Activated CD4-positive, alpha-beta T cell treated with anti-CD3 and anti-CD28 coated beads, Interleukin-10, Interleukin-2, amounts not matched to agents 100 ng/mL and 50 ng/mL, durations not matched to agents 16 hours and 8 hours (primary cell): Measurements from ENCODE around the gene PCMTD2.
"Not testable (repeated sequence)": the region's sequence is repeated elsewhere in the genome, so short reads cannot be mapped to it uniquely, and the experiment has no call there.

Experiments used
- DNase-seq: peaks from one replicate; pipeline ENCODE4 v3.0.0-alpha.2; 2020

The PCMTD2 gene

DNA sequence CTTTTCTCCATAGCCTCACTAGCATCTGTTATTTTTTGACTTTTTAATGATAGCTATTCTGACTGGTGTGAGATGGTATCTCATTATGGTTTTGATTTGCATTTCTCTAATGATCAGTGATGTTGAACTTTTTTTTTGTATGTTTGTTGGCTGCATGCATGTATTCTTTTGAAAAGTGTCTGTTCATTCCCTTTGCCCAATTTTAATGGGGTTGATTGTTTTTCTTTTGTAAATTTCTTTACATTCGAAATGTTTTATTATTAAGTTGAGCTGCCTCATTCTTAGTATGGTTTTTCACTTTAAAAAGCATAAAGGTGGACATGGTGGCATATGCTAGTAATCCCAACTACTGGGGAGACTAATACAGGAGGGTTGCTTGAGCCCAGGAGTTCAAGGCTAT is 58.2 kb downstream of the PCMTD2 start:
- not testable (repeated sequence) for DNase-seq

DNA sequence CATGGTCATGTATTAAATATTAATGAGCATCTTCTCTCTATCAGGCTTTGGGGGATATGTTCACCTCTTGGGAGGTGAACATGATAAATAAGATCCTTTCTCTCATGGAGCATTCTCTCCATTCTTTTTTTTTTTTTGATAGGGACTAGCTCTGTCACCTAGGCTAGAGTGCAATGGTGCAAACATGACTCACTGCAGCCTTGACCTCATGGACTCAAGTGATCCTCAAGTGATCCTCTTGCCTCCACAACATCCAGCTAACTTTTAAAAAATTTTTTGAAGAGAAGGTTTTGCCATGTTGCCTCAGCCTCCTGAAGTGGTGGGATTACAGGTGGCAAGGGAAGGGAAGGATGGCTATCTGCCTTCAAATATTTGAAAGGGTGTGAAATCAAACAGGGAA is 59.8 kb downstream of the PCMTD2 start:
- DNase-seq, result not testable (repeated sequence)

DNA sequence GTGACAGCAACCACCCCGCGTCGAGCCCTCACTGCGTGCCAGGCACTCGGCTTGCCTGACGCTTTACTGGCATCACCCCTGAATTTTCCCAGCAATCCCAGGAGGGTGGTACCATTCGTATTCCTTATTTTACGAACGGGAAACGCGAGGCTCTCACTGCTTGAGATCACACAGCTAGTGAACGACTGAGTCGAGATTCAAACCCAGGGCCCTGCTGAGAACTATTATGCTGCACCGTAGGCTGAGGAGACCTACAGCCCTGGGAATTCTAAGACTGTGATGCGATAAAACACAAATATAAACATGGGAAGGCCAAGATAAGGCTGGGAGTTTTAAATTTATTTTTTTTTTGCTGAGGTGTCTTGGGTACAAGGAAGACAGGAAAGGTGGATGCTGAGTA is 60.3 kb downstream of the PCMTD2 start:
- DNase-seq, result not testable (repeated sequence)

DNA sequence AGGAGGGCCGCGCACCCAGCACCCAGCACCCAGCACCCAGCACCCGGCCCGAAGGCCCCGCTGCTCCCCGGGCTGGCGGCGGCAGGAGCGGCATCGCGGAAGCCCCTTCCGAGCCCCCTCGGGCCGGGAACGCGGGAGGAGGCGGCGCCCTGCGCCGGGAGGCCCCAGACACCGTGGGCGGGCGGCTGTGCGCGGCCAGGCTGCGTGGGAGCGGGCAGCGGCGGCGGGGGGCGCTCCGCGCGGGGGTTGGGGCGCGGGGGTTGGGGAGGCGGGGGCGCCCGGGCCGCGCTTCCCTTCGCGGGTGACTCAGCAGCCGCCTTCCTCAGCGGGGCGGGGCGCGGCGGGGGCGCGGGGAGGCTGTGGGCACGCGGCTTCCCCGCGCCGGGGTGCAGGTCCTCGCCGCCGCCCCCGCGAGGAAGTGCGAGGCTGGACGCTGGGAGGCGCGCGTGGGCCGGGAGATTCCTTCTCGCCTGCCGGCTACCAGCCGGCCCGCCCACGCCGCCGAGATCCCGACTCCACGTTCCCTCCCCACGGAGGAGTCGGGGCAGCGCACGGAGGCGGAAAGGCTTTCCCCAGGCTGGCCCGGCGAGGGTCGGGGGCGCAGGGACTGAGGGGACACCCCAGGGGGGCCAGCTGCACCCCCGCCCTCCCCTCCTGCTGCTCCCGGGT is 61.0 kb downstream of the PCMTD2 start:
- not testable (repeated sequence) for DNase-seq

DNA sequence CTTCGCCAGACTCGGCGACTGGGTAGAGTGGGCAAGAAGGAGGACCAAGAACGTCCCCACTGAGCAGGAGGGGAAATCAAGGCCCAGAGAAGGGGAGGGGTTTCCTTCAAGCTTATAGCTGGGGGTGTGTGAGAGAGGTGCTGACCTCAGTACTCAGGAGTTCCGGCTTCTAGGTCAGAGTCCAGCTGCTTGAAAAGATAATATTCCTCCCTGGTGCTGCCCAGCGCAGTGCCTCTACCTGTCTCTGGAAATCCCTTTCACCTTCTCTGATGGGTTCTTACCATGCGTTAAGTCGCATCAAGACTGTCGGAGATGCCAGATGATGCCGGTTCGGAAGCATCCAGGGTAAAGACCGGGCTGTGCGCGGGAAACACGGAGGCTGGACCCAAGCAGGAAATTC is 61.8 kb downstream of the PCMTD2 start:
- not testable (repeated sequence) for DNase-seq

DNA sequence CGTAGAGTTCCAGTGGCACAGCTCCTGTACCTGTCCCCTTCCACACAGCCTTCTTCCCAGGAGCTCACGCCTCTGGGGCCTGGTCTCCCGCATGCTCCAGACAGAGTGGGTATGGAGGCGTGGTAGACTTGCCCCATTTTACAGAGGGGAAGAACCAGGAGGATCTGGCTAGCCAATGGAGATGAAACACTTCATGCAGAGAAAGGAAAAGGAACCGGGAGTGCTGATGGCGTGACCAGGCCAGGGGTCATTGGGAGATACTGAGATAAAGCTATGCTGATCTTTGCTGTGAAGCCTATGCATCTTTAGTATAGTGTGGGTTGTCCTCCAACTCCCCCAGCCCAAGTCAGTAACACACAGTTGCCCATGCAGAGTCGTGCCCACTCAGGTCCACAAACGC is 62.5 kb downstream of the PCMTD2 start:
- DNase-seq, result not testable (repeated sequence)

DNA sequence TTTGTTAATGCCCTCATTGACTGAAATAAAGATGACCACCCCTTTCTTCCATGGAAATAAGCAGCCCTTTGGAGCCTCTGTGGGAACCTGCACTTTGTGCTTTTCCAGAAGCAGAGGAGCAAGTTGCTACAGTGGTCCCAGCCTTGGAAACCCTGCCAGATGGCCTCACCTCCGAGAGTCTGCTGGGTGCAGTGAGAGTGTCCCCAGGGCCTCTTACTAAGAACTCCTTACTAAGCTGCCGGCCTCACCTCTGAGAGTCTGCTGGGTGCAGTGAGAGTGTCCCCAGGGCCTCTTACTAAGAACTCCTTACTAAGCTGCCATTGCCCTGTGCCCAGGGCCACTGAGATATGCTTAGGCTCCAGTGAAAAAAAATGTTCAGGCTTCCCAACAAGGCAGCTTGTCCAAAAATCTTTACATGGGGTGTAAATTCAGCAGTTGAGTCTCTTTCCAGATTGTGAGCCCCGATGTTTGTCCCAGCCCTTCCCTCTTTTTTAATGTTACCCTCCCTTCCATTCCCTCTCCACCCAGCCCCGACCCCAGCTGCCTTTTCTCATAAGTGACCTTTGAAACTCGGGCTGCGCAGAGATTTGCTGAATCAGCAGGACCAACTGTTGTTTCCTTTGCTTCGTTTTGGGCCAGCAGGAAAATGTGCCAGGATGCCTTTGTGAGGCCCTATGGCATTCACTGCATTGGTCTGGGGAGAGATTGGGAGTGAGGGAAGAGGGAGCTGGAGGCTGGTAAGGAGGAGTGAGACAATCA is 66.7 kb downstream of the PCMTD2 start:
- not testable (repeated sequence) for DNase-seq
